ENCODE data around the gene AUTS2.

DNA sequence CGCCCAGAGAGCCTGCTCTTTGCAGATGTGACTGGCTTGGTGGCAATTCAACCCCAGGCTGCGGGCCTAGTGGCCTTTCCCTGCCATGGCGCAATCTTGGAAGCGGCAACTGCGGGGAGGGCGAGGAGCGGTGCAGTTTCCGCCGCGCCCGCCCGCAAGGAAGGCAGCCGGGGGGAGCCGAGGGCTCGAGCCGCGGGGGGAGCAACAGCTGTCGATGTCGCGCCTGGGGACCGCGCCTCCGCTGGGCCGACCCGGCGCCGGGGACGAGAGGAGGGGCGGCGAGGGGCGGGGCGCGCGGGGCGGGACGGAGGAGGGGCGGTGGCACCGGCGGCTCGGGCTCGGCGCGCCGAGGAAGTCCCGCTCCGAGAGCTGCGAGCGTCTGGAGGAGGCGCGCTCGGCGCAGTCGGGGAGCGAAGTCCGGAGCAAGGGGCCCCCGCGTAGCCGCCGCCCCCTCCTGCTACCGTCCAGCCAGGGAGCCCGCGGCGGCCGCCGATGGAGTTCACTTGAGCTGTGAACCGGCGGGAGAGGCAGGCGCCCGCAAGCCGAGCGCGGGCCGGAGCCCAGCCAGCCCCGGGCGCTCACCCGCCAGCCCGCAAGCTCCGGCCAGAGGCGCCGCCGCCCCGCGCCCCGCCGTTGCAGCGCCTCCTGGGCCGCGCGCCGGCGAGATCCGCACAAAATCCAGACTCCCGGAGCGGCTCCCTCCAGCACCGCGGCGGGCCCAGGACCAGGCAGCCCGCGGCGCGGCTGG, 1095.6 kb downstream of the AUTS2 start:
- TF ChIP-seq POLR2AphosphoS5 (IDR thresholded peaks at IDR 0.05; ENCODE audit: low read depth, low read length) (no peak), POLR2A (IDR thresholded peaks at IDR 0.05; ENCODE audit: low read depth, low read length) (no peak; the same call in 1 of the 2 replicates)
